HEK293 (cell line): Measurements from ENCODE around the gene PLA2G2E.

Experiments
- CTCF ChIA-PET: fragments of 350-600 bp; formaldehyde crosslinking; extraction: SDS; loops from one replicate; lab custom pipeline; 2021; ENCODE audit warnings: antibody characterized with exemption; lab: Yijun Ruan, JAX
- POLR2A ChIA-PET: fragments of 300-600 bp; formaldehyde crosslinking; extraction: SDS; loops from one replicate; lab custom pipeline; 2020; ENCODE audit warnings: antibody characterized with exemption, inconsistent platforms; lab: Yijun Ruan, JAX
- H3K27ac ChIP-seq: fragments of 200-500 bp; sonication (Bioruptor generic); 2 replicates; pipeline ENCODE4 v1.5.1; 2014; ENCODE audit warnings: low read depth, low read length, control low read depth, inconsistent platforms; ENCODE audit errors: extremely low read depth
- H3K36me3 ChIP-seq, 2 experiments: fragments of 200-500 bp in 1 of 2; sonication (Bioruptor generic) in 1 of 2; 1 replicate in 1 of 2; 2 replicates in 1 of 2; pipeline ENCODE4 v1.5.1; 2014 to 2017; ENCODE audit warnings: inconsistent platforms in 2 of 2, low read length in 2 of 2; ENCODE audit not compliant: control insufficient read depth in 2 of 2, insufficient read depth in 1 of 2
- H3K4me1 ChIP-seq: fragments of 200-500 bp; sonication (Bioruptor generic); 2 replicates; pipeline ENCODE4 v1.5.1; 2014; ENCODE audit warnings: mild to moderate bottlenecking, low read length, inconsistent platforms; ENCODE audit not compliant: control insufficient read depth, insufficient read depth
- H3K4me3 ChIP-seq: 2 replicates; pipeline ENCODE4 v1.5.1; 2011; ENCODE audit warnings: low read depth, mild to moderate bottlenecking, control low read depth, low read length, moderate library complexity
- H3K9me3 ChIP-seq: fragments of 200-500 bp; sonication (Bioruptor generic); 2 replicates; pipeline ENCODE4 v1.5.1; 2014; ENCODE audit warnings: low read depth, low read length, inconsistent platforms; ENCODE audit not compliant: control insufficient read depth, insufficient read depth
- HOXA7 ChIP-seq: sonication (generic); formaldehyde crosslinking; IDR thresholded peaks from 2 replicates; pipeline ENCODE4 v1.8.1; 2022; ENCODE audit warnings: missing genetic modification reagents, borderline replicate concordance
- KLF16 ChIP-seq: fragments of 450-650 bp; formaldehyde crosslinking; IDR thresholded peaks from 2 replicates; pipeline ENCODE4 v1.5.1; 2017; ENCODE audit warnings: missing biosample characterization, missing genetic modification characterization
- PATZ1 ChIP-seq: fragments of 450-650 bp; formaldehyde crosslinking; IDR thresholded peaks from 2 replicates; pipeline ENCODE4 v1.5.1; 2016; ENCODE audit warnings: missing biosample characterization, missing genetic modification characterization
- PRDM4 ChIP-seq: fragments of 450-650 bp; formaldehyde crosslinking; IDR thresholded peaks from 2 replicates; pipeline ENCODE4 v1.5.1; 2017; ENCODE audit warnings: missing biosample characterization, missing genetic modification characterization
- ZFP3 ChIP-seq: fragments of 450-650 bp; formaldehyde crosslinking; IDR thresholded peaks from 2 replicates; pipeline ENCODE4 v1.5.1; 2016; ENCODE audit warnings: low read depth, missing biosample characterization, missing genetic modification characterization
- ZNF10 ChIP-seq: fragments of 450-650 bp; formaldehyde crosslinking; IDR thresholded peaks from 2 replicates; pipeline ENCODE4 v1.5.1; 2017; ENCODE audit warnings: missing biosample characterization, missing genetic modification characterization
- ZNF146 ChIP-seq: fragments of 450-650 bp; formaldehyde crosslinking; IDR thresholded peaks from 2 replicates; pipeline ENCODE4 v1.5.1; 2016; ENCODE audit warnings: missing biosample characterization, missing genetic modification characterization
- ZNF169 ChIP-seq: fragments of 450-650 bp; formaldehyde crosslinking; IDR thresholded peaks from 2 replicates; pipeline ENCODE4 v1.5.1; 2016; ENCODE audit warnings: missing biosample characterization, missing genetic modification characterization
- ZNF366 ChIP-seq: fragments of 450-650 bp; formaldehyde crosslinking; conservative IDR thresholded peaks from 2 replicates; pipeline ENCODE4 v1.5.1; 2016; ENCODE audit warnings: missing biosample characterization, missing genetic modification characterization
- ZNF48 ChIP-seq: fragments of 450-650 bp; formaldehyde crosslinking; IDR thresholded peaks from 2 replicates; pipeline ENCODE4 v1.5.1; 2016; ENCODE audit warnings: missing biosample characterization, missing genetic modification characterization
- ZNF558 ChIP-seq: fragments of 450-650 bp; formaldehyde crosslinking; IDR thresholded peaks from 2 replicates; pipeline ENCODE4 v1.5.1; 2016; ENCODE audit warnings: missing biosample characterization, missing genetic modification characterization
- ZNF639 ChIP-seq: fragments of 450-650 bp; formaldehyde crosslinking; IDR thresholded peaks from 2 replicates; pipeline ENCODE4 v1.5.1; 2016; ENCODE audit warnings: missing biosample characterization, missing genetic modification characterization
- ZNF660 ChIP-seq: fragments of 450-650 bp; IDR thresholded peaks from 2 replicates; pipeline ENCODE4 v1.5.1; 2018; ENCODE audit warnings: missing biosample characterization, mild to moderate bottlenecking, missing genetic modification characterization
- ZNF830 ChIP-seq: fragments of 450-650 bp; IDR thresholded peaks from 2 replicates; pipeline ENCODE4 v1.5.0; 2018; ENCODE audit warnings: missing biosample characterization, missing genetic modification characterization, low read depth, mild to moderate bottlenecking, moderate library complexity
- ZNF843 ChIP-seq: fragments of 450-650 bp; formaldehyde crosslinking; IDR thresholded peaks from 2 replicates; pipeline ENCODE4 v1.5.1; 2016; ENCODE audit warnings: missing biosample characterization, missing genetic modification characterization

The PLA2G2E gene

DNA sequence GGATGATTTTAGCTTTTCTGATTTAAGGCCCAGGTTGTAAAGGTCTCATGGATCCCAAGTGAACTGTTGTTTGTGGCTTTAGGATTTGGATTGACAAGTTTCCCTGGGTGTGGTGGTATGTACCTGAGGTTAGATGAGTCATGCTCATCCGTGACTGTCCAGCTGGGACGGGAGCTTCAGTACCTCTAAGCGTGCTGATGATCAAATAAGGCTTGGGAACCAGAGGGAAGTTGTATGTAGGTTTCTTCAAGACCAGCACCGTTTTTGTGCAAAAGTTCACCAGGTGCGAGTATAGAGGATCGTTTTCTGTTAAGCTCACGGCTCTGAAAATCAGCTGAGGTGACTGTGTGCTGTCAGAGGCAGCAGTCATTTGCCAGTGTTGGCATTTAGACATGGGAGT is 19.8 kb downstream of the PLA2G2E start (continued):
- TF ChIP-seq ZNF660 (tag by site-specific recombination), result no peak

DNA sequence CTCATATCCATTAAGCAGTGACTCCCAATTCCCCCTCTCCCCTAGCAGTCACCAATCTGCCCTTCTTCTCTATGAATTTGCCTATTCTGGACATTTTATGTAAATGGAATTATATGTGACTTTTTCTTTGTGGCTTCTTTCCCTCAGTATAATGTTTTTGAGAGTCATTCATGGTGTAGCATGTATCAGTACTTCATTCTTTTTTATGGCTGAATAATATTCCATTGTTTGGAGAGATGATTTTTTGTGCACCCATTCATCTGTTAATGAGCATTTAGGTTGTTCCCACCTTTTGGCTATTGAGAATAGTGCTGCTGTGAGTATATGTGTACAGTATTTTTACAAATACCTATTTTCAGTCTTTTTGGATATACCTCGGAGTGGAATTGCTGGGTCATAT is 21.8 kb downstream of the PLA2G2E start:
- peaks cover 66 to 94% of the 10 kb centered on the region in 2 experiments for H3K36me3 ChIP-seq
- POLR2A ChIA-PET, result no interaction called here
- no peak for TF ChIP-seq KLF16
- TF ChIP-seq ZNF48, result no peak
- peak; percentile 94 for TF ChIP-seq ZNF146

DNA sequence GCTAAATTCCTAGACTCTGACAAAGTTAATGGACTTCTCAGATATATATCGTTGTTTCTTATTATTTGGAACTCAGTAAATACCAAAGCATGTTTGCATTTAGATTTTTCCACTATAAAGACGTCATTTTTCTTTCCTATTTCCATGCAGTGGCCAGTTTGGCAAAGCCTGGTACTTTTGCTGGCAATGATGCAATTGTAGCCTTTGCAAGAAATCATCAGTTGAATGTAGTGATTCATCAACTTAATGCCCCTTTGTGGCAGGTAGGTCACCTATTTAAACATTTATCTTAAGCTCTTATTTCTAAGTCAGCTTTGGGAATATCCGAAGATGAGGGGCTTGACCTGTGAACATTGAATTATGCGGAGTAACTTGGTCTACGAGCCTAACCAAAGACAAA is 29.2 kb downstream of the PLA2G2E start:
- no peaks in the 10 kb centered on the region for H3K9me3 ChIP-seq
- H3K4me3 ChIP-seq, result no peak overlapping the region
- TF ChIP-seq PATZ1 (tag by site-specific recombination), result no peak
- 0 out of 2 replicates have a peak, but pooled peaks have one; percentile 22 for TF ChIP-seq ZNF10 (tag by site-specific recombination)
- ChIA-PET POLR2A (interaction anchor here (1.0 kb wide), 1 partner anchor 12 kb away, joined by 10 read pairs; the partner anchor contains the start of gene OTUD3), CTCF (interaction anchor here (0.5 to 0.8 kb wide), 2 partner anchors 12 to 1645 kb away, joined by 3 to 4 read pairs; no protein-coding TSS in a partner anchor)
- H3K27ac ChIP-seq, result no peak overlapping the region
- 0 out of 2 replicates have a peak, but pooled peaks cover 3% of the 10 kb centered on the region for H3K4me1 ChIP-seq
- H3K36me3 ChIP-seq, result peaks cover 37 to 92% of the 10 kb centered on the region in 2 experiments

More for the DNA sequence above, 21.8 kb downstream of the PLA2G2E start:
- H3K4me3 ChIP-seq, result no peak overlapping the region
- no peaks in the 10 kb centered on the region for H3K4me1 ChIP-seq
- no peak overlapping the region for H3K27ac ChIP-seq
- CTCF ChIA-PET, result interaction anchor here (1.2 to 2.0 kb wide), 2 partner anchors 15 to 17 kb away, joined by 6 to 9 read pairs; no protein-coding TSS in a partner anchor
- no peaks in the 10 kb centered on the region for H3K9me3 ChIP-seq

- TF ChIP-seq PRDM4 (tag by site-specific recombination) (no peak), ZNF639 (tag by site-specific recombination) (no peak), ZNF169 (tag by site-specific recombination) (no peak), ZFP3 (tag by site-specific recombination) (no peak), ZNF843 (tag by site-specific recombination) (no peak), ZNF830 (tag by site-specific recombination) (no peak), ZNF366 (tag by site-specific recombination) (no peak), HOXA7 (CRISPR knock-in tag) (no peak), ZNF558 (tag by site-specific recombination) (no peak)
- no peak overlapping the region for H3K27ac ChIP-seq
- POLR2A ChIA-PET, result no interaction called here
- H3K4me1 ChIP-seq, result 0 out of 2 replicates have a peak, but pooled peaks cover 3% of the 10 kb centered on the region
- H3K4me3 ChIP-seq, result no peak overlapping the region
- H3K9me3 ChIP-seq, result no peaks in the 10 kb centered on the region
- CTCF ChIA-PET, result interaction anchor here (0.5 to 1.1 kb wide), 3 partner anchors 11 to 132 kb away, joined by 3 to 4 read pairs (median 3); partner anchors contain the start of gene OTUD3
- peaks cover 33 to 87% of the 10 kb centered on the region in 2 experiments for H3K36me3 ChIP-seq
These were observed 29.7 kb downstream of the PLA2G2E start for GRCh38 chr1:19893687-19894086.
